OCI-LY3 (cell line): Measurements from ENCODE around the gene POLR2B.

Experiments
- H2AFZ ChIP-seq: fragments of 200-600, 300-600 bp; shearing (Covaris generic); 2 replicates; pipeline ENCODE4 v1.6.0; 2014; ENCODE audit warnings: antibody characterized with exemption, low read depth, low read length
- H3K27ac ChIP-seq: fragments of 200-600, 300-600 bp; sonication (generic); 2 replicates; pipeline ENCODE4 v1.5.1; 2014; ENCODE audit warnings: mild to moderate bottlenecking, low read length, moderate library complexity, mixed read lengths
- H3K27me3 ChIP-seq: fragments of 200-600, 300-600 bp; sonication (generic); 2 replicates; pipeline ENCODE4 v1.6.1; 2014; ENCODE audit warnings: low read depth, low read length, mixed read lengths
- H3K36me3 ChIP-seq: fragments of 200-600, 300-600 bp; sonication (generic); replicated peaks from 2 replicates; pipeline ENCODE3; 2014; ENCODE audit warnings: low read depth, low read length, mixed read lengths
- H3K4me1 ChIP-seq: fragments of 300-600, 200-600 bp; sonication (generic); 2 replicates; pipeline ENCODE4 v1.6.1; 2014; ENCODE audit warnings: low read length, mixed read lengths
- H3K4me2 ChIP-seq: fragments of 200-600, 300-600 bp; sonication (generic); 2 replicates; pipeline ENCODE4 v1.6.1; 2014; ENCODE audit warnings: low read length, mixed read lengths
- H3K4me3 ChIP-seq: fragments of 300-600, 200-600 bp; sonication (generic); 2 replicates; pipeline ENCODE4 v1.5.1; 2014; ENCODE audit warnings: antibody characterized with exemption, mild to moderate bottlenecking, low read length, moderate library complexity
- H3K79me2 ChIP-seq: fragments of 300-600, 200-600 bp; shearing (Covaris generic); 2 replicates; pipeline ENCODE4 v1.6.1; 2014; ENCODE audit warnings: mild to moderate bottlenecking, low read length, mixed read lengths
- H3K9ac ChIP-seq: fragments of 300-600, 200-600 bp; shearing (Covaris generic); 2 replicates; pipeline ENCODE4 v1.6.0; 2014; ENCODE audit warnings: mild to moderate bottlenecking, low read length, moderate library complexity
- H3K9me3 ChIP-seq: fragments of 200-600, 300-600 bp; shearing (Covaris generic); 2 replicates; pipeline ENCODE4 v1.6.1; 2014; ENCODE audit warnings: low read length, mixed read lengths; ENCODE audit not compliant: insufficient read depth
- H4K20me1 ChIP-seq: fragments of 200-600, 300-600 bp; sonication (generic); 2 replicates; pipeline ENCODE4 v1.6.1; 2016; ENCODE audit warnings: low read length, mixed read lengths; ENCODE audit not compliant: insufficient read depth
- CTCF ChIP-seq: fragments of 200-600, 300-600 bp; sonication (generic); IDR thresholded peaks from 2 replicates; pipeline ENCODE4 v1.5.1; 2014; ENCODE audit warnings: antibody characterized with exemption, low read length, low read depth
- EZH2phosphoT487 ChIP-seq: fragments of 200-600 bp; shearing (Covaris generic); IDR thresholded peaks from 2 replicates; pipeline ENCODE4 v1.6.1; 2018; ENCODE audit warnings: antibody characterized with exemption, mixed run types, low read depth

POLR2B gene

GRCh38 chr4:57051095-57051494, 72.4 kb downstream of the POLR2B start:
- no peaks in the 10 kb centered on the region for H3K4me1 ChIP-seq
- no peaks in the 10 kb centered on the region for H3K79me2 ChIP-seq
- H3K4me3 ChIP-seq, result no peak overlapping the region
- H3K9ac ChIP-seq, result no peak overlapping the region
- TF ChIP-seq EZH2phosphoT487, result no peak
- TF ChIP-seq CTCF, result no peak
- H2AFZ ChIP-seq, result no peak overlapping the region
- H3K36me3 ChIP-seq, result no peaks in the 10 kb centered on the region
- no peak overlapping the region for H3K27ac ChIP-seq
- no peaks in the 10 kb centered on the region for H3K27me3 ChIP-seq
- H4K20me1 ChIP-seq, result no peaks in the 10 kb centered on the region
- H3K9me3 ChIP-seq, result no peaks in the 10 kb centered on the region
- H3K4me2 ChIP-seq, result no peak overlapping the region

- H3K27me3 ChIP-seq, result no peaks in the 10 kb centered on the region
- H4K20me1 ChIP-seq, result no peaks in the 10 kb centered on the region
- no peaks in the 10 kb centered on the region for H3K36me3 ChIP-seq
- no peak overlapping the region for H3K4me2 ChIP-seq
- no peak overlapping the region for H3K27ac ChIP-seq
- TF ChIP-seq CTCF (no peak), EZH2phosphoT487 (no peak)
- no peaks in the 10 kb centered on the region for H3K79me2 ChIP-seq
- H3K4me1 ChIP-seq, result no peaks in the 10 kb centered on the region
- no peak overlapping the region for H2AFZ ChIP-seq
- H3K9ac ChIP-seq, result no peak overlapping the region
- H3K9me3 ChIP-seq, result no peaks in the 10 kb centered on the region
- H3K4me3 ChIP-seq, result no peak overlapping the region
Measured at GRCh38 chr4:57051524-57051923, 72.8 kb downstream of the POLR2B start.

GRCh38 chr4:57053508-57053907, 74.8 kb downstream of the POLR2B start:
- no peak for TF ChIP-seq CTCF
- TF ChIP-seq EZH2phosphoT487, result no peak
- no peaks in the 10 kb centered on the region for H3K79me2 ChIP-seq
- no peaks in the 10 kb centered on the region for H4K20me1 ChIP-seq
- no peak overlapping the region for H3K4me2 ChIP-seq
- H3K4me1 ChIP-seq, result no peaks in the 10 kb centered on the region
- H3K4me3 ChIP-seq, result no peak overlapping the region
- no peaks in the 10 kb centered on the region for H3K36me3 ChIP-seq
- H2AFZ ChIP-seq, result no peak overlapping the region
- no peaks in the 10 kb centered on the region for H3K9me3 ChIP-seq
- H3K27ac ChIP-seq, result no peak overlapping the region
- H3K27me3 ChIP-seq, result no peaks in the 10 kb centered on the region; the same call in 1 of the 2 replicates
- H3K9ac ChIP-seq, result no peak overlapping the region

GRCh38 chr4:57055886-57056285, 77.2 kb downstream of the POLR2B start:
- no peak overlapping the region for H2AFZ ChIP-seq
- H3K4me2 ChIP-seq, result no peak overlapping the region
- H3K4me3 ChIP-seq, result no peak overlapping the region
- H4K20me1 ChIP-seq, result no peaks in the 10 kb centered on the region
- H3K27ac ChIP-seq, result no peak overlapping the region
- H3K36me3 ChIP-seq, result no peaks in the 10 kb centered on the region
- TF ChIP-seq CTCF, result no peak
- no peak for TF ChIP-seq EZH2phosphoT487
- H3K4me1 ChIP-seq, result no peaks in the 10 kb centered on the region; the same call in 1 of the 2 replicates
- no peak overlapping the region for H3K9ac ChIP-seq
- no peaks in the 10 kb centered on the region for H3K9me3 ChIP-seq
- H3K79me2 ChIP-seq, result no peaks in the 10 kb centered on the region
- no peaks in the 10 kb centered on the region; the same call in 1 of the 2 replicates for H3K27me3 ChIP-seq
